ENCODE measurements around the gene PITPNM2. TPM values are rescaled to one million over a fixed set of nuclear protein-coding genes. Genes with fewer than 3 reads are reported as not detected.

The PITPNM2 gene
- total and polyA plus RNA-seq, 9 of the 15 experiments (the other 6 are each of a cell fraction or from before 2014, with no cell fraction given), result 0.03 to 10.8 (median 2.9) TPM

DNA sequence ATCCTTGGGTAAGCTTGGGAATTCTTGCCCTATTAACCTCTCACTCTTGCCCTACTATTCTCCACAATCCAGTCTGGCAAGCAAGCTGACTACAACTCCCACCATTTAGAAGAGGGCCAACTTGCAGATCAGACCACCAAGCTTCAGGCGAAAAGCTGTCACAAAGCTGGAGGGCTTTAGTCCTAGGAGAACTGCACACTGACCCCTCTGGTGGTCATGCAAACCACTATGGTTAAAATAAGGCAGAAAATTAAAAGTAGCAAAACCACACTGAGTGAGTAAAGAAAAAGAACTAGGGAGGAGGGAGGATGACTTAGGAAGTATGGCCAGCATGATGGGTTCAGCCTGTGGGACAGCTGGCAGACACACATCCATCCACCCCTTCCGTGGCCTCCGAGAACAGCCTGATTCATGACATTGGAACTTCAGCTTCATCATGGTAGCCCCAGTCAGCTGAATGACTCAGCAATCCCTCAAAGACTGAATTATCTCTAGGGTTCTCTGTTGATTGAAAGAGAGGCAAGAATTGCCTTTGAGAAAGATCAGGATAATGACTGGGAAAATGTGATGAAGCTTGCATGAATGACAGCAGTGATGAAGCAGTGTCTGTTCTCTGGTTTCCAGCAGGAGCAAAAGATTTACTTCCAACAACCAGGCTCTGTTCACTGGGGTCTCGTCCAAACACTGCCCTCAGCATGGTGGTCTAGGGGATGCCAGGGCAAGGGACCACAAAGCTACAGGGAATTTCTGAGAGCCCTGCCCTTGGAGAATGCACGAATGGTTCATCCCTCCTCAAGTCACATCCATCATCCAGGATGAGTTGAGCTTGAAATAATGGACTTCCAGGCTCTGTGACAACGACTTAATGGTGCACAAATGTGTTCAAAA lies 24.4 kb downstream of the PITPNM2 start (continued):
- TF ChIP-seq, protein P1, sequence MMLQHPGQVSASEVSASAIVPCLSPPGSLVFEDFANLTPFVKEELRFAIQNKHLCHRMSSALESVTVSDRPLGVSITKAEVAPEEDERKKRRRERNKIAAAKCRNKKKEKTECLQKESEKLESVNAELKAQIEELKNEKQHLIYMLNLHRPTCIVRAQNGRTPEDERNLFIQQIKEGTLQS (IDR thresholded peaks at IDR 0.05), result peak; percentile 92
- TF ChIP-seq, protein P1 (CRISPR knock-in tag; conservative IDR thresholded peaks at IDR 0.05), result peak; percentile 64; the same call in 1 of the 2 replicates
- TF ChIP-seq STAT5B (CRISPR knock-in tag; IDR thresholded peaks at IDR 0.05) (no peak), HNRNPK (IDR thresholded peaks at IDR 0.05; ENCODE audit: low read depth, low read length, poor library complexity, severe bottlenecking) (no peak), NFIX (CRISPR knock-in tag; IDR thresholded peaks at IDR 0.05; ENCODE audit: low read depth) (no peak), MEF2D (tag; conservative IDR thresholded peaks at IDR 0.05; ENCODE audit: low read depth) (0 out of 2 replicates have a peak, but pooled peaks have one; percentile 39), ZC3H4 (CRISPR knock-in tag; IDR thresholded peaks at IDR 0.05; ENCODE audit: borderline replicate concordance) (no peak), MED1 (CRISPR knock-in tag; IDR thresholded peaks at IDR 0.05; ENCODE audit: borderline replicate concordance) (no peak), SMARCB1 (IDR thresholded peaks at IDR 0.05; ENCODE audit: insufficient read length, low read depth) (no peak), ZNF134 (CRISPR knock-in tag; conservative IDR thresholded peaks at IDR 0.05) (no peak), MAFK (IDR thresholded peaks at IDR 0.05; ENCODE audit: low read length) (peak; percentile 98), TAF15 (IDR thresholded peaks at IDR 0.05; ENCODE audit: low read depth, low read length) (no peak), ZNF143 (CRISPR knock-in tag; IDR thresholded peaks at IDR 0.05) (no peak), XRCC3 (IDR thresholded peaks at IDR 0.05) (no peak), NFRKB (IDR thresholded peaks at IDR 0.05; ENCODE audit: low read depth) (no peak), ATF1 (CRISPR knock-in tag; IDR thresholded peaks at IDR 0.05) (no peak), ATF1 (tag; IDR thresholded peaks at IDR 0.05) (peak; percentile 59), NCOA2 (IDR thresholded peaks at IDR 0.05; ENCODE audit: partially characterized antibody in 2 of 2) (no peak), CBX1 (IDR thresholded peaks at IDR 0.05; ENCODE audit: low read depth) (no peak), ZNF780A (CRISPR knock-in tag; IDR thresholded peaks at IDR 0.05) (no peak), CCAR2 (IDR thresholded peaks at IDR 0.05; ENCODE audit: low read depth, low read length) (no peak), SMC3 (conservative IDR thresholded peaks at IDR 0.05; ENCODE audit: insufficient read depth, low read depth, low read length) (no peak; the same call in 1 of the 2 replicates), ELF1 (tag; IDR thresholded peaks at IDR 0.05) (no peak), FOSL1 (tag; conservative IDR thresholded peaks at IDR 0.05) (peak; percentile 98), ZFX (CRISPR knock-in tag; IDR thresholded peaks at IDR 0.05) (no peak)
- TF ChIP-seq, protein P2, sequence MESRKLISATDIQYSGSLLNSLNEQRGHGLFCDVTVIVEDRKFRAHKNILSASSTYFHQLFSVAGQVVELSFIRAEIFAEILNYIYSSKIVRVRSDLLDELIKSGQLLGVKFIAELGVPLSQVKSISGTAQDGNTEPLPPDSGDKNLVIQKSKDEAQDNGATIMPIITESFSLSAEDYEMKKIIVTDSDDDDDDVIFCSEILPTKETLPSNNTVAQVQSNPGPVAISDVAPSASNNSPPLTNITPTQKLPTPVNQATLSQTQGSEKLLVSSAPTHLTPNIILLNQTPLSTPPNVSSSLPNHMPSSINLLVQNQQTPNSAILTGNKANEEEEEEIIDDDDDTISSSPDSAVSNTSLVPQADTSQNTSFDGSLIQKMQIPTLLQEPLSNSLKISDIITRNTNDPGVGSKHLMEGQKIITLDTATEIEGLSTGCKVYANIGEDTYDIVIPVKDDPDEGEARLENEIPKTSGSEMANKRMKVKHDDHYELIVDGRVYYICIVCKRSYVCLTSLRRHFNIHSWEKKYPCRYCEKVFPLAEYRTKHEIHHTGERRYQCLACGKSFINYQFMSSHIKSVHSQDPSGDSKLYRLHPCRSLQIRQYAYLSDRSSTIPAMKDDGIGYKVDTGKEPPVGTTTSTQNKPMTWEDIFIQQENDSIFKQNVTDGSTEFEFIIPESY (CRISPR knock-in tag; IDR thresholded peaks at IDR 0.05), result 0 out of 2 replicates have a peak, but pooled peaks have one; percentile 17
- TF ChIP-seq, protein P3, sequence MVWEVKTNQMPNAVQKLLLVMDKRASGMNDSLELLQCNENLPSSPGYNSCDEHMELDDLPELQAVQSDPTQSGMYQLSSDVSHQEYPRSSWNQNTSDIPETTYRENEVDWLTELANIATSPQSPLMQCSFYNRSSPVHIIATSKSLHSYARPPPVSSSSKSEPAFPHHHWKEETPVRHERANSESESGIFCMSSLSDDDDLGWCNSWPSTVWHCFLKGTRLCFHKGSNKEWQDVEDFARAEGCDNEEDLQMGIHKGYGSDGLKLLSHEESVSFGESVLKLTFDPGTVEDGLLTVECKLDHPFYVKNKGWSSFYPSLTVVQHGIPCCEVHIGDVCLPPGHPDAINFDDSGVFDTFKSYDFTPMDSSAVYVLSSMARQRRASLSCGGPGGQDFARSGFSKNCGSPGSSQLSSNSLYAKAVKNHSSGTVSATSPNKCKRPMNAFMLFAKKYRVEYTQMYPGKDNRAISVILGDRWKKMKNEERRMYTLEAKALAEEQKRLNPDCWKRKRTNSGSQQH (CRISPR knock-in tag; IDR thresholded peaks at IDR 0.05), result no peak

All from K562 (cell line).